BJ (cell line): Measurements from ENCODE around the gene MYO18B. TPM values are rescaled to one million over a fixed set of nuclear protein-coding genes. Genes with fewer than 3 reads are reported as not detected.

Experiments used
- CTCF ChIA-PET: fragments of 350-600 bp; formaldehyde crosslinking; extraction: SDS; loops from one replicate; lab custom pipeline; 2021; ENCODE audit warnings: antibody characterized with exemption, inconsistent platforms; lab: Yijun Ruan, JAX
- POLR2A ChIA-PET: fragments of 300-600 bp; sonication (Branson Sonifier 250); formaldehyde crosslinking; extraction: SDS; loops from one replicate; lab custom pipeline; 2021; ENCODE audit warnings: antibody characterized with exemption; lab: Charles Lee
- DNase-seq: peaks from one replicate; pipeline ENCODE4 v3.0.0-alpha.2; 2011; ENCODE audit warnings: low read depth
- H3K27me3 ChIP-seq: 2 replicates; pipeline ENCODE4 v1.6.0; 2011; ENCODE audit warnings: low read length; ENCODE audit not compliant: control insufficient read depth, insufficient read depth
- H3K36me3 ChIP-seq: 2 replicates; pipeline ENCODE4 v1.5.1; 2011; ENCODE audit warnings: low read length; ENCODE audit not compliant: control insufficient read depth, insufficient read depth
- H3K4me3 ChIP-seq: 2 replicates; pipeline ENCODE4 v1.5.1; 2011; ENCODE audit warnings: low read depth, mild to moderate bottlenecking, control low read depth, low read length
- CTCF ChIP-seq: IDR thresholded peaks from 2 replicates; pipeline ENCODE4 v1.5.1; 2011; ENCODE audit warnings: low read depth, mild to moderate bottlenecking, control low read depth, inconsistent platforms, low read length, moderate library complexity; ENCODE audit not compliant: insufficient read depth
- polyA plus RNA-seq: library from polyadenylated mRNA; depleted of rRNA; stranded (reverse); fragments of >200 nt; gene quantifications from 2 replicates; pipeline ENCODE4 v1.2.3, GENCODE V29; 2011

Gene MYO18B
- polyA plus RNA-seq, 1 experiment = not detected

GRCh38 chr22:25892678-25893077 is 150.7 kb downstream of the MYO18B start:
- no peak for TF ChIP-seq CTCF
- H3K4me3 ChIP-seq = no peak overlapping the region
- ChIA-PET POLR2A (no interaction called here), CTCF (no interaction called here)
- DNase-seq = no peak
- H3K27me3 ChIP-seq = no peaks in the 10 kb centered on the region
- H3K36me3 ChIP-seq = no peaks in the 10 kb centered on the region

GRCh38 chr22:25895678-25896077 is 153.7 kb downstream of the MYO18B start:
- CTCF ChIA-PET = interaction anchor here (0.6 kb wide), 1 partner anchor 9 kb away, joined by 3 read pairs; no protein-coding TSS in a partner anchor
- Histone ChIP-seq H3K27me3 (no peaks in the 10 kb centered on the region), H3K36me3 (no peaks in the 10 kb centered on the region)

DNA sequence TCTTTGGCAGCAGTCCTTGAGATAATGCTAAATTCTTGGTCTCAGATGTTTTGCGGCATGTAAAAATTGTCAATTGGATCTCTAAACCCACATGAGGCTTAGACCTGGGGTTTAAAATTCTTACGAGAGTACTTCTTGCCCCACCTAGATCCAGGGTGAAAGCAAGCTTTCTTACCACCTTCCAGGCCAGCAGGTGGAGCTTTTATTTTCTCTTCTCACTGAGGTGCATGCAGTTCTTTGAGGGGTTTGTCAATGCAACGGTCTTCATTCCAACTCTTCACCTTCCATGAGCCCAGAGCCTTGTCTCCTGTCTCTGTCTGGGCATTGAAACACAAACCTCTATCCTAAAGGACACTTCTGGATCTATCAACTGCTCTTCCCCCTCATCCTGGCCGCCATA is 154.1 kb downstream of the MYO18B start:
- no peaks in the 10 kb centered on the region for H3K36me3 ChIP-seq
- ChIA-PET POLR2A (no interaction called here), CTCF (interaction anchor here (0.6 kb wide), 1 partner anchor 8 kb away, joined by 3 read pairs; no protein-coding TSS in a partner anchor)
- TF ChIP-seq CTCF = no peak
- H3K27me3 ChIP-seq = no peaks in the 10 kb centered on the region
- no peak overlapping the region for H3K4me3 ChIP-seq
- no peak for DNase-seq

More at GRCh38 chr22:25895678-25896077, 153.7 kb downstream of the MYO18B start:
- POLR2A ChIA-PET = no interaction called here
- no peak for TF ChIP-seq CTCF
- no peak overlapping the region for H3K4me3 ChIP-seq
- no peak for DNase-seq

DNA sequence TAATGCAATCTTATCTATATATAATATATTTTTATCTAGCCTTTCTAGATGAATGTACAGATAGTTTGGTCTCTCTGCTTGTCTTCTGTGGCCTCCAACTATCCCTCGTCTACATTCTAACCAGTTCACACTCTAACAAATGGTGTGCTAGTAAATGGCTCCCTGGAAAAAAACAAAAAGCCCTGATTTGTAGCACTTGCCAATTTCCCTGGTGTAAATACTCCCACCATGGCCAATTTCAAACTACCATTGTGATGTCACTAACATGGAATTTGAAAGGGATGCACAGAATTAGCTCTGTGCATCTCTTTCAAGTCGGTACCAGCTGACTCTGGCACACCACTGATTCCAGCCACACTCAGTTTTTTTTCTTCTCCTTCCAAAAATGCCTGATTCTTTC is 154.6 kb downstream of the MYO18B start:
- no peak for DNase-seq
- CTCF ChIA-PET = no interaction called here
- no peak overlapping the region for H3K4me3 ChIP-seq
- no peak for TF ChIP-seq CTCF
- H3K36me3 ChIP-seq = no peaks in the 10 kb centered on the region
- POLR2A ChIA-PET = no interaction called here
- H3K27me3 ChIP-seq = no peaks in the 10 kb centered on the region

GRCh38 chr22:25898707-25899365 is 156.8 kb downstream of the MYO18B start:
- Histone ChIP-seq H3K4me3 (no peak overlapping the region), H3K36me3 (no peaks in the 10 kb centered on the region), H3K27me3 (no peaks in the 10 kb centered on the region)
- CTCF ChIA-PET = no interaction called here
- no peak for TF ChIP-seq CTCF
- POLR2A ChIA-PET = no interaction called here
- no peak for DNase-seq
